HUDEP-2 (cell line): ENCODE results near the gene ALX3.
"Not testable (repeated sequence)": the region's sequence is repeated elsewhere in the genome, so short reads cannot be mapped to it uniquely, and the experiment has no call there.

Experiments used
- DNase-seq, 76 experiments: peaks; one replicate each; lab custom pipeline; 2025; ENCODE audit not compliant: unreplicated experiment in 76 of 76; lab: John Stamatoyannopoulos, UW

Gene ALX3

GRCh38 chr1:110048923-110049601 lies 21.4 kb downstream of the ALX3 start:
- no peak for DNase-seq

- no peak for DNase-seq
These were observed 22.2 kb downstream of the ALX3 start for GRCh38 chr1:110048240-110048639.

- DNase-seq = no peak
These were observed 23.0 kb downstream of the ALX3 start for GRCh38 chr1:110047463-110047862.

GRCh38 chr1:110043016-110043415 lies 27.5 kb downstream of the ALX3 start:
- DNase-seq = no peak

- no peak for DNase-seq
These were observed 29.9 kb downstream of the ALX3 start for GRCh38 chr1:110040548-110040947.

GRCh38 chr1:110039641-110040040 lies 30.8 kb downstream of the ALX3 start:
- DNase-seq = no peak

GRCh38 chr1:110038271-110038670 lies 32.2 kb downstream of the ALX3 start:
- no peak for DNase-seq

- peak in 4 of 76 experiments; percentile 44 to 55 (median 50) for DNase-seq
These were observed 35.2 kb downstream of the ALX3 start for GRCh38 chr1:110035236-110035752.

- DNase-seq = peak in 75 of 76 experiments; percentile 26 to 95 (median 84)
These were observed 35.8 kb downstream of the ALX3 start, which contains the start of gene STRIP1 for GRCh38 chr1:110034451-110035235. Gene STRIP1 (plus strand): TSS chr1:110034624. CDS start chr1:110034638, 14 bp downstream.

- DNase-seq = no peak
These were observed 36.4 kb downstream of the ALX3 start for GRCh38 chr1:110034040-110034450.

GRCh38 chr1:110033421-110033820 lies 37.1 kb downstream of the ALX3 start:
- DNase-seq = peak in 2 of 76 experiments; percentile 21 to 23

GRCh38 chr1:110032327-110032726 lies 38.1 kb downstream of the ALX3 start:
- no peak for DNase-seq

GRCh38 chr1:110030687-110031086 lies 39.8 kb downstream of the ALX3 start:
- DNase-seq = not testable (repeated sequence)

- no peak for DNase-seq
These were observed 45.9 kb downstream of the ALX3 start for GRCh38 chr1:110024613-110025012.

GRCh38 chr1:110021285-110021684 lies 49.2 kb downstream of the ALX3 start:
- DNase-seq = no peak

GRCh38 chr1:110019770-110020169 lies 50.7 kb downstream of the ALX3 start:
- DNase-seq = no peak

GRCh38 chr1:110018396-110018795 lies 52.1 kb downstream of the ALX3 start:
- no peak for DNase-seq

GRCh38 chr1:110017792-110018191 lies 52.7 kb downstream of the ALX3 start:
- no peak for DNase-seq

GRCh38 chr1:110012100-110012780 lies 58.2 kb downstream of the ALX3 start:
- DNase-seq = no peak

- DNase-seq = peak in 15 of 76 experiments; percentile 6 to 38 (median 19)
These were observed 58.9 kb downstream of the ALX3 start for GRCh38 chr1:110011527-110012041.
